ENCODE measurements around the gene FGF3.

The FGF3 gene

GRCh38 chr11:69843529-69843921 lies 24.3 kb upstream of the FGF3 start:
- no peak for DNase-seq

- DNase-seq: no peak
These were observed 23.7 kb upstream of the FGF3 start for GRCh38 chr11:69842746-69843528.

- DNase-seq: peak; percentile 6
These were observed 22.9 kb upstream of the FGF3 start for GRCh38 chr11:69841859-69842698.

GRCh38 chr11:69841170-69841858 lies 22.1 kb upstream of the FGF3 start:
- no peak for DNase-seq

GRCh38 chr11:69840371-69841169 lies 21.4 kb upstream of the FGF3 start:
- DNase-seq: no peak

GRCh38 chr11:69839516-69839915 lies 20.3 kb upstream of the FGF3 start:
- no peak for DNase-seq

- no peak for DNase-seq
These were observed 18.6 kb upstream of the FGF3 start for GRCh38 chr11:69837791-69838190.

- no peak for DNase-seq
These were observed 17.2 kb upstream of the FGF3 start for GRCh38 chr11:69836401-69836800.

- no peak for DNase-seq
These were observed 15.9 kb upstream of the FGF3 start for GRCh38 chr11:69834811-69835800.

- DNase-seq: no peak
These were observed 15.0 kb upstream of the FGF3 start for GRCh38 chr11:69834251-69834650.

GRCh38 chr11:69832561-69833413 lies 13.6 kb upstream of the FGF3 start:
- DNase-seq: no peak

- no peak for DNase-seq
These were observed 12.8 kb upstream of the FGF3 start for GRCh38 chr11:69831985-69832384.

- DNase-seq: no peak
These were observed 10.9 kb upstream of the FGF3 start for GRCh38 chr11:69830086-69830485.

- no peak for DNase-seq
These were observed 9.7 kb upstream of the FGF3 start for GRCh38 chr11:69828971-69829344.

GRCh38 chr11:69828276-69828970 lies 9.2 kb upstream of the FGF3 start:
- DNase-seq: no peak

- DNase-seq: no peak
These were observed 7.6 kb upstream of the FGF3 start for GRCh38 chr11:69826773-69827172.

- no peak for DNase-seq
These were observed 6.7 kb upstream of the FGF3 start for GRCh38 chr11:69825941-69826340.

- no peak for DNase-seq
These were observed 6.0 kb upstream of the FGF3 start for GRCh38 chr11:69825037-69825834.

Measured in fibroblast of skin of right biceps (primary cell).